Astrocyte of the cerebellum (primary cell): ENCODE results near the gene SPTBN5.

Experiments used
- DNase-seq: peaks from one replicate; pipeline ENCODE4 v3.0.0-alpha.2; 2011; ENCODE audit warnings: low read depth
- H3K4me3 ChIP-seq: 2 replicates; pipeline ENCODE4 v1.5.1; 2011; ENCODE audit warnings: mild to moderate bottlenecking, low read depth, low read length, moderate library complexity
- CTCF ChIP-seq: IDR thresholded peaks from 2 replicates; pipeline ENCODE4 v1.5.1; 2012; ENCODE audit warnings: low read length, low read depth, moderate library complexity, mild to moderate bottlenecking; ENCODE audit errors: missing control alignments
- in situ Hi-C: cut with HindIII; loops from 2 replicates; pipeline ENCODE4 v1.10.0; 2017; ENCODE audit warnings: low sequenced_read_pairs

Gene SPTBN5

GRCh38 chr15:41887161-41887560 lies 6.7 kb downstream of the SPTBN5 start:
- no peak for DNase-seq
- in situ Hi-C loops = loop anchor here (25.0 kb wide), 1 partner anchor 100 kb away; no protein-coding TSS in a partner anchor
- no peak overlapping the region for H3K4me3 ChIP-seq
- TF ChIP-seq CTCF = no peak

- no peak overlapping the region for H3K4me3 ChIP-seq
- no peak for DNase-seq
- TF ChIP-seq CTCF = no peak
- in situ Hi-C loops = loop anchor here (25.0 kb wide), 1 partner anchor 99 kb away; no protein-coding TSS in a partner anchor
Measured at GRCh38 chr15:41886741-41887140, 7.1 kb downstream of the SPTBN5 start.

- no peak for DNase-seq
- in situ Hi-C loops = loop anchor here (25.0 kb wide), 1 partner anchor 99 kb away; no protein-coding TSS in a partner anchor
- TF ChIP-seq CTCF = no peak
- H3K4me3 ChIP-seq = no peak overlapping the region
Measured at GRCh38 chr15:41885841-41886240, 8.0 kb downstream of the SPTBN5 start.

GRCh38 chr15:41885321-41885720 lies 8.5 kb downstream of the SPTBN5 start:
- no peak overlapping the region for H3K4me3 ChIP-seq
- TF ChIP-seq CTCF = no peak
- in situ Hi-C loops = loop anchor here (25.0 kb wide), 1 partner anchor 98 kb away; no protein-coding TSS in a partner anchor
- DNase-seq = no peak

GRCh38 chr15:41884458-41884857 lies 9.4 kb downstream of the SPTBN5 start:
- TF ChIP-seq CTCF = no peak
- DNase-seq = no peak
- in situ Hi-C loops = loop anchor here (25.0 kb wide), 1 partner anchor 97 kb away; no protein-coding TSS in a partner anchor
- no peak overlapping the region for H3K4me3 ChIP-seq

GRCh38 chr15:41883484-41883825 lies 10.4 kb downstream of the SPTBN5 start:
- in situ Hi-C loops = loop anchor here (25.0 kb wide), 1 partner anchor 96 kb away; no protein-coding TSS in a partner anchor
- no peak for TF ChIP-seq CTCF
- no peak overlapping the region for H3K4me3 ChIP-seq
- DNase-seq = no peak
